ENCODE results near the gene ST8SIA1. TPM values are rescaled to one million over a fixed set of nuclear protein-coding genes. Genes with fewer than 3 reads are reported as not detected.

ST8SIA1 gene
- total and polyA plus RNA-seq, 7 donors: 0.06 to 1.3 (median 0.42) TPM

GRCh38 chr12:22307811-22308210 lies 26.7 kb downstream of the ST8SIA1 start:
- WGBS, 3 donors: 73 to 79% (median 75%) methylated on average over 2 of the region's 2 CpGs
- Histone ChIP-seq H3K36me3 (ENCODE audit: insufficient read depth in 1 of 2, low read depth in 1 of 2) (no peaks in the 10 kb centered on the region), H3K4me3 (no peak overlapping the region), H3K27ac (no peak overlapping the region), H3K27me3 (ENCODE audit: insufficient read depth in 3 of 3, low read length in 2 of 3) (peaks cover 0 to 8% (median 0%) of the 10 kb centered on the region in 3 donors), H3K9me3 (no peaks in the 10 kb centered on the region), H3K4me1 (no peaks in the 10 kb centered on the region)
- intact Hi-C loops (cut with DNase I): no loop called here
- ATAC-seq (no peak), DNase-seq (no peak)
- no peak for TF ChIP-seq CTCF (IDR thresholded peaks at IDR 0.05)

GRCh38 chr12:22306311-22306710 lies 28.2 kb downstream of the ST8SIA1 start:
- no peaks in the 10 kb centered on the region for H3K4me1 ChIP-seq
- TF ChIP-seq CTCF (IDR thresholded peaks at IDR 0.05): no peak
- no peaks in the 10 kb centered on the region for H3K36me3 ChIP-seq (ENCODE audit: insufficient read depth in 1 of 2, low read depth in 1 of 2)
- ATAC-seq: no peak
- no peak for DNase-seq
- intact Hi-C loops (cut with DNase I): no loop called here
- no peak overlapping the region for H3K4me3 ChIP-seq
- H3K27ac ChIP-seq: no peak overlapping the region
- no peaks in the 10 kb centered on the region for H3K9me3 ChIP-seq
- H3K27me3 ChIP-seq (ENCODE audit: insufficient read depth in 3 of 3, low read length in 2 of 3): peaks cover 0 to 5% (median 0%) of the 10 kb centered on the region in 3 donors

GRCh38 chr12:22304341-22304740 lies 30.2 kb downstream of the ST8SIA1 start:
- no peak for DNase-seq
- no peaks in the 10 kb centered on the region for H3K4me1 ChIP-seq
- no peak for TF ChIP-seq CTCF (IDR thresholded peaks at IDR 0.05)
- no peak for ATAC-seq
- intact Hi-C loops (cut with DNase I): no loop called here
- peaks cover 0 to 5% (median 0%) of the 10 kb centered on the region in 3 donors for H3K27me3 ChIP-seq (ENCODE audit: insufficient read depth in 3 of 3, low read length in 2 of 3)
- no peaks in the 10 kb centered on the region for H3K9me3 ChIP-seq
- H3K27ac ChIP-seq: no peak overlapping the region
- WGBS, 3 donors: 64 to 78% (median 74%) methylated on average over 1 of the region's 1 CpG
- no peak overlapping the region for H3K4me3 ChIP-seq
- H3K36me3 ChIP-seq (ENCODE audit: insufficient read depth in 1 of 2, low read depth in 1 of 2): no peaks in the 10 kb centered on the region

GRCh38 chr12:22299294-22299912 lies 35.1 kb downstream of the ST8SIA1 start:
- Histone ChIP-seq H3K4me1 (no peaks in the 10 kb centered on the region), H3K36me3 (ENCODE audit: insufficient read depth in 1 of 2, low read depth in 1 of 2) (no peaks in the 10 kb centered on the region), H3K27me3 (ENCODE audit: insufficient read depth in 3 of 3, low read length in 2 of 3) (no peaks in the 10 kb centered on the region), H3K9me3 (no peaks in the 10 kb centered on the region), H3K27ac (no peak overlapping the region), H3K4me3 (no peak overlapping the region)
- no peak for TF ChIP-seq CTCF (IDR thresholded peaks at IDR 0.05)
- ATAC-seq: no peak
- DNase-seq: no peak
- intact Hi-C loops (cut with DNase I): no loop called here

- DNase-seq (no peak), ATAC-seq (no peak)
- Histone ChIP-seq H3K4me3 (no peak overlapping the region), H3K4me1 (no peaks in the 10 kb centered on the region), H3K36me3 (ENCODE audit: insufficient read depth in 1 of 2, low read depth in 1 of 2) (no peaks in the 10 kb centered on the region), H3K27me3 (ENCODE audit: insufficient read depth in 3 of 3, low read length in 2 of 3) (no peaks in the 10 kb centered on the region), H3K9me3 (no peaks in the 10 kb centered on the region), H3K27ac (no peak overlapping the region)
- 94 to 97% (median 96%) methylated on average over 6 of the region's 6 CpGs for WGBS, 3 donors
- no peak for TF ChIP-seq CTCF (IDR thresholded peaks at IDR 0.05)
- intact Hi-C loops (cut with DNase I): no loop called here
Measured at GRCh38 chr12:22289250-22289649, 45.3 kb downstream of the ST8SIA1 start.
